ENCODE results near the gene GRIA2. TPM values are rescaled to one million over a fixed set of nuclear protein-coding genes. Genes with fewer than 3 reads are reported as not detected.

The GRIA2 gene
- total RNA-seq, 1 donor from 2014 or later = not detected

GRCh38 chr4:157221895-157222770, 1.6 kb downstream of the GRIA2 start:
- intact Hi-C loops (cut with micrococcal nuclease) = no loop called here

GRCh38 chr4:157222771-157223160, 2.2 kb downstream of the GRIA2 start:
- TF ChIP-seq CTCF (IDR thresholded peaks at IDR 0.05) = no peak
- ATAC-seq (ENCODE audit: low read depth) = no peak

More at GRCh38 chr4:157221895-157222770, 1.6 kb downstream of the GRIA2 start:
- Mint-ChIP-seq H3K4me1 (no peaks in the 10 kb centered on the region), H3K9me3 (peaks cover 3% of the 10 kb centered on the region), H3K27ac (no peak overlapping the region), H3K27me3 (peaks cover 18% of the 10 kb centered on the region), H3K36me3 (ENCODE audit: low read depth) (no peaks in the 10 kb centered on the region), H3K4me3 (no peak overlapping the region)
- ChIA-PET POLR2A (no interaction called here), CTCF (no interaction called here)
- ATAC-seq (ENCODE audit: low read depth) (no peak), DNase-seq (no peak)
- TF ChIP-seq CTCF (IDR thresholded peaks at IDR 0.05) = no peak

DNA sequence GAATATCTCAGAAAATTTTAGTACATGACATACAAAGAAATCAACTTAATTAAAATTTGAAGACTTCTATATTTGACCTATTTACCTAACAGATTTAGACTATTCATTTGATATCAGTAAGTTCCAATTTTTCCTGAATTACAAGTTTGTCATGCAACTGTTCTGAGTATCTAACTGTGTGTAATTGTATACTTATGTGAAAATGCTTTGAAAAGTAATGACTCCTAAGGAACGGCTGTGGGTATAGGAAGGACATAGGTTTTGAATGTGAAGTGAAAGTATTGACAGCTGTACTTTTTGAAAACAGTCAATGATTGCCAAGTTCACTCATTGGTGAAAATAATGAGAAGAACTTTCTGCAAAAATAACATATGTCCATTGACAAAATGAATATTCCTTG, 2.9 kb downstream of the GRIA2 start:
- DNase-seq = no peak
- Mint-ChIP-seq H3K9me3 (peaks cover 3% of the 10 kb centered on the region), H3K27me3 (peaks cover 18% of the 10 kb centered on the region), H3K36me3 (ENCODE audit: low read depth) (no peaks in the 10 kb centered on the region), H3K4me3 (no peak overlapping the region), H3K4me1 (no peaks in the 10 kb centered on the region), H3K27ac (no peak overlapping the region)
- ChIA-PET CTCF (no interaction called here), POLR2A (no interaction called here)
- ATAC-seq (ENCODE audit: low read depth) = no peak
- TF ChIP-seq CTCF (IDR thresholded peaks at IDR 0.05) = no peak
- intact Hi-C loops (cut with micrococcal nuclease) = no loop called here

More at GRCh38 chr4:157222771-157223160, 2.2 kb downstream of the GRIA2 start:
- Mint-ChIP-seq H3K27me3 (peaks cover 18% of the 10 kb centered on the region), H3K4me1 (no peaks in the 10 kb centered on the region), H3K9me3 (peaks cover 3% of the 10 kb centered on the region), H3K4me3 (no peak overlapping the region), H3K27ac (no peak overlapping the region), H3K36me3 (ENCODE audit: low read depth) (no peaks in the 10 kb centered on the region)
- ChIA-PET CTCF (no interaction called here), POLR2A (no interaction called here)
- intact Hi-C loops (cut with micrococcal nuclease) = no loop called here
- DNase-seq = no peak

- no peak for TF ChIP-seq CTCF (IDR thresholded peaks at IDR 0.05)
- intact Hi-C loops (cut with micrococcal nuclease) = no loop called here
- no peaks in the 10 kb centered on the region for H3K4me1 Mint-ChIP-seq
- H3K4me3 Mint-ChIP-seq = no peak overlapping the region
- H3K27me3 Mint-ChIP-seq = peaks cover 15% of the 10 kb centered on the region
- H3K9me3 Mint-ChIP-seq = peaks cover 3% of the 10 kb centered on the region
- H3K27ac Mint-ChIP-seq = no peak overlapping the region
- ATAC-seq (ENCODE audit: low read depth) (no peak), DNase-seq (no peak)
- ChIA-PET CTCF (no interaction called here), POLR2A (no interaction called here)
- no peaks in the 10 kb centered on the region for H3K36me3 Mint-ChIP-seq (ENCODE audit: low read depth)
These were observed 4.6 kb downstream of the GRIA2 start for GRCh38 chr4:157225096-157225495.

DNA sequence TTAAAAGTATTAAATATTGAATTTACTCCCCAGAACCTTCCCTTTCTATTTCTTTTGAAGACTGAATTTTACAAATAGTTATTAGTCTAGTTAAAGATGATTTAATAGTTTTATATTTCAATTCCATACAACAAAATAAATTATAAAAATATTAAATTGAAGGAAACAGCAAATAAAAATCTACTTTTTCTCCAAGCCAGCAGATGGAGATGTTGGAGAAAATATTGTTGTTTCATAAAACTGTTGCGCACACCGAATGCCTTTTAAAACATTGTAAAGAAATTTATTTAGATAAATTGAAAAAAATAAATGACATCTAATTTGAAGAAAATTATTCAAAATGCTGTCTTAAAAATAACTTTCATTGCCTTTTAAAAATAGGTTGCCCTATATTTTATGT, 5.5 kb downstream of the GRIA2 start:
- Mint-ChIP-seq H3K36me3 (ENCODE audit: low read depth) (no peaks in the 10 kb centered on the region), H3K27ac (no peak overlapping the region), H3K9me3 (no peaks in the 10 kb centered on the region), H3K27me3 (peaks cover 14% of the 10 kb centered on the region), H3K4me3 (no peak overlapping the region), H3K4me1 (no peaks in the 10 kb centered on the region)
- ATAC-seq (ENCODE audit: low read depth) (no peak), DNase-seq (no peak)
- intact Hi-C loops (cut with micrococcal nuclease) = no loop called here
- TF ChIP-seq CTCF (IDR thresholded peaks at IDR 0.05) = no peak
- ChIA-PET POLR2A (no interaction called here), CTCF (no interaction called here)
